A549 (cell line): Measurements from ENCODE around the gene SLC66A2. TPM values are rescaled to one million over a fixed set of nuclear protein-coding genes. Genes with fewer than 3 reads are reported as not detected.

ENCODE experiments used
- ATAC-seq, 2 experiments: fragments of 200-7000 bp in 1 of 2; fragments of >200 bp in 1 of 2; cut with Nextera tagmentation in 1 of 2; cut with Tn5 transposase in 1 of 2; 3 replicates each; pipeline versions ENCODE4 v1.8.0 to v1.9.1; 2018 to 2020; ENCODE audit warnings: mild to moderate bottlenecking in 1 of 2, moderate library complexity in 1 of 2
- CTCF ChIA-PET: fragments of 300-600 bp; sonication (Branson Sonifier 250); formaldehyde crosslinking; extraction: SDS; loops from one replicate; lab custom pipeline; 2021; ENCODE audit warnings: antibody characterized with exemption, inconsistent platforms; lab: Yijun Ruan, JAX
- POLR2A ChIA-PET: fragments of 350-600 bp; formaldehyde crosslinking; extraction: SDS; loops from one replicate; lab custom pipeline; 2021; ENCODE audit warnings: antibody characterized with exemption, inconsistent platforms; lab: Yijun Ruan, JAX
- DNase-seq, 2 experiments: peaks; one replicate each; pipeline versions ENCODE4 v3.0.0 to v3.0.0-alpha.2; 2011 to 2016; ENCODE audit warnings: low read depth in 1 of 2, low spot score in 1 of 2
- FAIRE-seq: peaks from 2 replicates; lab custom pipeline; 2011; peaks lifted over from hg19 to GRCh38; lab: Jason Lieb, UNC
- H3K27ac ChIP-seq, 2 experiments: fragments of >200 bp; sonication (Bioruptor Twin); formaldehyde crosslinking; 3 replicates each; pipeline ENCODE4 v1.5.1; 2016 to 2017
- H3K4me1 ChIP-seq: fragments of >200 bp; sonication (Bioruptor Twin); formaldehyde crosslinking; 3 replicates; pipeline ENCODE4 v1.6.1; 2016
- H3K4me2 ChIP-seq: fragments of >200 bp; sonication (Bioruptor Twin); formaldehyde crosslinking; 3 replicates; pipeline ENCODE4 v1.6.1; 2016
- H3K4me3 ChIP-seq: fragments of >200 bp; sonication (Bioruptor Twin); formaldehyde crosslinking; 3 replicates; pipeline ENCODE4 v1.5.1; 2016
- H3K9me3 ChIP-seq: fragments of >200 bp; sonication (Bioruptor Twin); formaldehyde crosslinking; 3 replicates; pipeline ENCODE4 v1.6.1; 2016
- EP300 ChIP-seq, 2 experiments: fragments of >200 bp; sonication (Bioruptor Twin); formaldehyde crosslinking; IDR thresholded peaks; 2 replicates in 1 of 2; 3 replicates in 1 of 2; pipeline ENCODE4 v1.6.1; 2016 to 2017
- ESRRA ChIP-seq: fragments of 150-350 bp; IDR thresholded peaks from 2 replicates; pipeline ENCODE4 v1.6.1; 2014; ENCODE audit warnings: mild to moderate bottlenecking, low read length, borderline replicate concordance
- GATA3 ChIP-seq: IDR thresholded peaks from 2 replicates; pipeline ENCODE4 v1.6.1; 2012; ENCODE audit warnings: borderline replicate concordance
- HOXB5 ChIP-seq: fragments of 250-450 bp; sonication (Bioruptor Pico); IDR thresholded peaks from 2 replicates; pipeline ENCODE4 v1.5.0; 2020; ENCODE audit warnings: mild to moderate bottlenecking, moderate library complexity
- JUN ChIP-seq, 2 experiments: fragments of >200 bp; sonication (Bioruptor Twin); formaldehyde crosslinking; IDR thresholded peaks; 2 replicates in 1 of 2; 3 replicates in 1 of 2; pipeline ENCODE4 v1.6.1; 2016 to 2017
- MAFK ChIP-seq: fragments of 450-650 bp; IDR thresholded peaks from 2 replicates; pipeline ENCODE4 v1.6.1; 2014; ENCODE audit not compliant: partially characterized antibody
- NFE2L2 ChIP-seq: fragments of 150-350 bp; conservative IDR thresholded peaks from 2 replicates; pipeline ENCODE4 v1.6.1; 2014; ENCODE audit warnings: low read length
- NPAS2 ChIP-seq: fragments of 250-450 bp; sonication (Bioruptor Pico); IDR thresholded peaks from 2 replicates; pipeline ENCODE4 v1.8.0; 2022; ENCODE audit warnings: mild to moderate bottlenecking, moderate library complexity, borderline replicate concordance
- PHF8 ChIP-seq: fragments of 200-600 bp; sonication (generic); IDR thresholded peaks from 2 replicates; pipeline ENCODE4 v1.6.1; 2016; ENCODE audit warnings: low read depth, mild to moderate bottlenecking, antibody characterized with exemption, moderate library complexity, borderline replicate concordance
- POLR2AphosphoS2 ChIP-seq: conservative IDR thresholded peaks from 2 replicates; pipeline ENCODE4 v1.6.1; 2012; ENCODE audit warnings: low read length, improper control_type of control experiment, inconsistent platforms
- RCOR1 ChIP-seq: fragments of 150-350 bp; IDR thresholded peaks from 2 replicates; pipeline ENCODE4 v1.6.1; 2014; ENCODE audit warnings: antibody characterized with exemption, low read length, low read depth
- SMC3 ChIP-seq: fragments of >200 bp; sonication (Bioruptor Twin); formaldehyde crosslinking; IDR thresholded peaks from 3 replicates; pipeline ENCODE4 v1.6.1; 2018; ENCODE audit warnings: inconsistent platforms
- ZSCAN20 ChIP-seq: fragments of 250-450 bp; sonication (Bioruptor Pico); IDR thresholded peaks from 2 replicates; pipeline ENCODE4 v1.8.0; 2022; ENCODE audit warnings: mild to moderate bottlenecking, moderate library complexity
- WGBS: methylation state at CpG from one replicate; pipeline ENCODE4 v1.1.6; 2017; ENCODE audit errors: missing lambda C conversion rate; 5-methylcytosine and 5-hydroxymethylcytosine counted together
- polyA plus RNA-seq, 4 experiments: library from polyadenylated mRNA; depleted of rRNA in 3 of 4; stranded (reverse); fragments of >200 nt; fragmentation: RNase III in 1 of 4; extraction: RNeasy Plus Mini Kit Qiagen cat#74134 plus additional on column Dnase treatment in 1 of 4; gene quantifications; 2 replicates in 3 of 4; 3 replicates in 1 of 4; pipeline ENCODE4 v1.2.3, GENCODE V29; 2011 to 2017
- TF ChIP-seq, protein P1 (sequence below): fragments of 250-450 bp; sonication (Bioruptor Pico); IDR thresholded peaks from 2 replicates; pipeline ENCODE4 v1.5.0; 2021; ENCODE audit warnings: mild to moderate bottlenecking, moderate library complexity, borderline replicate concordance
- TF ChIP-seq, protein P2 (sequence below): IDR thresholded peaks from 2 replicates; pipeline ENCODE4 v1.6.1; 2012
- TF ChIP-seq, protein P3 (sequence below): fragments of 150-350 bp; IDR thresholded peaks from 2 replicates; pipeline ENCODE4 v1.6.1; 2014; ENCODE audit warnings: low read depth, mild to moderate bottlenecking, low read length
- TF ChIP-seq, protein P4 (sequence below): fragments of 200-600 bp; sonication (generic); IDR thresholded peaks from 2 replicates; pipeline ENCODE4 v1.6.1; 2016; ENCODE audit warnings: antibody characterized with exemption, mild to moderate bottlenecking, moderate library complexity

The SLC66A2 gene
- polyA plus RNA-seq, 2 of the 4 experiments (the other 2 are of a cell fraction): 4.8 to 11.5 TPM

DNA sequence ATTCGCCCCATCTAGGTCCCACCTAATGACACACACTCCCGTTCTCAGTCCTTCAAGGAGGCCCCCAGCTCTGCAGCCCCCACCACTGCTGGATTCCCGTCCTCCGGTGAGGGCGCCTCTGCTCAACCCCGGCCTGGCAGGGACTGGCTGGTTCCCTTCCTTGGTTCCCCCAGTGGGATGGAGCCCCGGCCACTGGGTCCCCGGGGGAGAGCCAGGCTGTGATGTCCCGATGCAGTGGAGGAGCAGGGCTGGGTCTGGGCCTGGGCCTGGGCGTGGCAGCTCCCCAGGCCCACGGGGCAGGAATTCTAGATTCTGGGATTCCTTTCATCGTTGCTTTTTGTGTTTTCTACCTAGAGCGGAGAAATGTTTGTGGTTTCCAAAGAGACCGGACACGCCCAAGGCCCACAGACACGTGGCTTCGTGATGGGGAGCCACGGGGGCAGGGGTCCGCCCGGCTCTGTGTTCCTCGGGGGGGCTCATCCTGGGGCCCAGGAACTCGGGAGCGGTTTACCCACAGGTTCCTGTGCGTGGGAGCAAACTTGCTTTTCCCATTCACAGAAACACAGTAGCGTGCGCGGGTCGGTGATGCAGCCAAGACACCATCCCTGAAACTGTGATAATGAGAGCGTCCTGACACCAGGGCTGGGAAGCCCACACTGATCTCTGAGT, 67.0 kb downstream of the SLC66A2 start:
- no peak for FAIRE-seq

DNA sequence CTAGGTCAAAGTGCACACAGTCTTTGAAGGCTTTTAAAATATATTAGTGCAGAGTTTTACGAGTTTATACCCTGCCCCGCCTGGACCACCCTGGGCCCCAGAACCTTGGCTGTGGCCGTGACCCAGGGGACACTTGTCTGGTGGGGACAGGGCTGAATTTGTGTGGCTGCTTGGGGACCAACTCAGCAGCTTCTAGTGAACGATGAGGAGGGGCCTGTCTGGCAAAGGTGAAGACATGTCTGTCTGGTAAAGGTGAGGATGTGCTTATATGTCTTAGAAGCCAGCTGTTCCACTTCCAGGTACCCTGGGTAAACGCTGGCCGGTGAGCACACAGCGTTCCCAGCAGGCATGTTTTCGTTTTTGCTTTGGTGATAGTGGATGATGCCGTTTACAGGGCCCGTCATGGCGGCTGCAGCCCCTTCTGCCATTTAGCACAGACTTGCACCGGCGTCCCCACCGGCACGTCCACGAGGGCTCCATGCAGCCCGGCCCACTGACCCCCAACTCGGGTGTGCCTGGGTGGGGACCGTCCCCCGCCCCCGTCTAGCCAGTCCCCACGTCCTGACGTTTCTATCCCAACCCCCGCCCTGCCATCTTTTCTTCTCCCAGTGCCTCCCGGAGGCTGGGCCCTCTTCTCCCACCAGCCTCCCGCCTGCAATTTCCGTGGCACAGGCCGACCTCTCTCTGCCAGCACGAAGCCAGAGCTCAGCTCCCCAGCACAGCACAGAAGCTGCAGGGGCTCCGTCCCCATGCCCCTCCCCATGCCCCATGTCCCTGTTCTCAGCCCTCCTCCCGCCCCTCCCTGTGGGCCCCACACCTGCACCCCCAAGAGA, 67.8 kb downstream of the SLC66A2 start:
- ChIA-PET CTCF (no interaction called here), POLR2A (no interaction called here)
- WGBS: 58% methylated on average over 13 of the region's 31 CpGs
- Histone ChIP-seq H3K9me3 (no peaks in the 10 kb centered on the region), H3K4me1 (no peaks in the 10 kb centered on the region), H3K27ac (no peak overlapping the region), H3K4me2 (no peak overlapping the region), H3K4me3 (no peak overlapping the region)
- no peak for DNase-seq
- no peak for FAIRE-seq
- no peak for ATAC-seq
- TF ChIP-seq PHF8 (no peak), MAFK (no peak), POLR2AphosphoS2 (no peak), GATA3 (no peak)

More for the DNA sequence above, 67.0 kb downstream of the SLC66A2 start:
- TF ChIP-seq, protein P1, sequence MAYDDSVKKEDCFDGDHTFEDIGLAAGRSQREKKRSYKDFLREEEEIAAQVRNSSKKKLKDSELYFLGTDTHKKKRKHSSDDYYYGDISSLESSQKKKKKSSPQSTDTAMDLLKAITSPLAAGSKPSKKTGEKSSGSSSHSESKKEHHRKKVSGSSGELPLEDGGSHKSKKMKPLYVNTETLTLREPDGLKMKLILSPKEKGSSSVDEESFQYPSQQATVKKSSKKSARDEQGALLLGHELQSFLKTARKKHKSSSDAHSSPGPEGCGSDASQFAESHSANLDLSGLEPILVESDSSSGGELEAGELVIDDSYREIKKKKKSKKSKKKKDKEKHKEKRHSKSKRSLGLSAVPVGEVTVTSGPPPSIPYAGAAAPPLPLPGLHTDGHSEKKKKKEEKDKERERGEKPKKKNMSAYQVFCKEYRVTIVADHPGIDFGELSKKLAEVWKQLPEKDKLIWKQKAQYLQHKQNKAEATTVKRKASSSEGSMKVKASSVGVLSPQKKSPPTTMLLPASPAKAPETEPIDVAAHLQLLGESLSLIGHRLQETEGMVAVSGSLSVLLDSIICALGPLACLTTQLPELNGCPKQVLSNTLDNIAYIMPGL (CRISPR knock-in tag): no peak
- TF ChIP-seq EP300 (IDR thresholded peaks at IDR 0.05): no peak
- TF ChIP-seq, protein P2, sequence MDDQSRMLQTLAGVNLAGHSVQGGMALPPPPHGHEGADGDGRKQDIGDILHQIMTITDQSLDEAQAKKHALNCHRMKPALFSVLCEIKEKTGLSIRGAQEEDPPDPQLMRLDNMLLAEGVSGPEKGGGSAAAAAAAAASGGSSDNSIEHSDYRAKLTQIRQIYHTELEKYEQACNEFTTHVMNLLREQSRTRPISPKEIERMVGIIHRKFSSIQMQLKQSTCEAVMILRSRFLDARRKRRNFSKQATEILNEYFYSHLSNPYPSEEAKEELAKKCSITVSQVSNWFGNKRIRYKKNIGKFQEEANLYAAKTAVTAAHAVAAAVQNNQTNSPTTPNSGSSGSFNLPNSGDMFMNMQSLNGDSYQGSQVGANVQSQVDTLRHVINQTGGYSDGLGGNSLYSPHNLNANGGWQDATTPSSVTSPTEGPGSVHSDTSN: no peak
- no peak for TF ChIP-seq HOXB5
- no peak for TF ChIP-seq ZSCAN20 (CRISPR knock-in tag)
- WGBS: 69% methylated on average over 17 of the region's 29 CpGs
- H3K4me1 ChIP-seq: no peaks in the 10 kb centered on the region
- H3K4me3 ChIP-seq: no peak overlapping the region
- POLR2A ChIA-PET: no interaction called here
- CTCF ChIA-PET: no interaction called here
- ATAC-seq: no peak
- H3K4me2 ChIP-seq: no peak overlapping the region
- DNase-seq: no peak
- no peak overlapping the region for H3K27ac ChIP-seq
- H3K9me3 ChIP-seq: 0 out of 3 replicates have a peak, but pooled peaks cover 5% of the 10 kb centered on the region

DNA sequence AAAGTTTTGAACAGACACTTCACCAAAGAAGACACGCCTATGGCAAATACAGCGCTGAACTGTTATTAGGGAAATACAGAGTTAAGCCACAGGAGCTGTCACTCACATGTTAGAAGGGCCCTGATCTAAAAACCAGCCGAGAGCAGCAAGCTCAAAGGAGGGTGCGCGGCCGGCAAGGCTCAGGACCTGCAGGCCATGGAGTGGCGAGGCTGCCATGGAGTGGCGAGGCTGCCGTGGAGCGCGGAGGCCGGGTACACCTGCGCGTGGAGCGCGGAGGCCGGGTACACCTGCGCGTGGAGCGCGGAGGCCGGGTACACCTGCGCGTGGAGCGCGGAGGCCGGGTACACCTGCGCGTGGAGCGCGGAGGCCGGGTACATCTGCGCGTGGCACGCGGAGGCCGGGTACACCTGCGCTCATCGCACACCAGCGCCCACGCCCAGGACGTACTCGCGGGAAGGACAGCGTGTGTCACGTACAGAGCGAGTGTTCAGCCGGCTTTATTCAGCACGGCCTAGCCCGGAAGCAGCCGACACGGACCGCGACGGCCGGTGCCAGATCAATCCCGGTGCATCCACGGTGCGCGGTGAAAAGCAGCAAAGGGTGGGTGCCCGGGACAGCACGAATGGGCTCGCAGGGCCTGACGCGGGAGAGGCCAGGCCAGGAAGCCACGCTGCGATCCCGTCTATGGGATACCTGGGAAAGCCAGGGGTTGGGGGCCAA, 68.8 kb downstream of the SLC66A2 start:
- no peak for ATAC-seq
- WGBS: 91% methylated on average over 46 of the region's 68 CpGs
- TF ChIP-seq RCOR1 (no peak), SMC3 (no peak), JUN (IDR thresholded peaks at IDR 0.05) (no peak), ESRRA (no peak), NPAS2 (CRISPR knock-in tag) (no peak), NFE2L2 (no peak)
- TF ChIP-seq, protein P3, sequence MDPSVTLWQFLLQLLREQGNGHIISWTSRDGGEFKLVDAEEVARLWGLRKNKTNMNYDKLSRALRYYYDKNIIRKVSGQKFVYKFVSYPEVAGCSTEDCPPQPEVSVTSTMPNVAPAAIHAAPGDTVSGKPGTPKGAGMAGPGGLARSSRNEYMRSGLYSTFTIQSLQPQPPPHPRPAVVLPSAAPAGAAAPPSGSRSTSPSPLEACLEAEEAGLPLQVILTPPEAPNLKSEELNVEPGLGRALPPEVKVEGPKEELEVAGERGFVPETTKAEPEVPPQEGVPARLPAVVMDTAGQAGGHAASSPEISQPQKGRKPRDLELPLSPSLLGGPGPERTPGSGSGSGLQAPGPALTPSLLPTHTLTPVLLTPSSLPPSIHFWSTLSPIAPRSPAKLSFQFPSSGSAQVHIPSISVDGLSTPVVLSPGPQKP: no peak
- TF ChIP-seq, protein P4, sequence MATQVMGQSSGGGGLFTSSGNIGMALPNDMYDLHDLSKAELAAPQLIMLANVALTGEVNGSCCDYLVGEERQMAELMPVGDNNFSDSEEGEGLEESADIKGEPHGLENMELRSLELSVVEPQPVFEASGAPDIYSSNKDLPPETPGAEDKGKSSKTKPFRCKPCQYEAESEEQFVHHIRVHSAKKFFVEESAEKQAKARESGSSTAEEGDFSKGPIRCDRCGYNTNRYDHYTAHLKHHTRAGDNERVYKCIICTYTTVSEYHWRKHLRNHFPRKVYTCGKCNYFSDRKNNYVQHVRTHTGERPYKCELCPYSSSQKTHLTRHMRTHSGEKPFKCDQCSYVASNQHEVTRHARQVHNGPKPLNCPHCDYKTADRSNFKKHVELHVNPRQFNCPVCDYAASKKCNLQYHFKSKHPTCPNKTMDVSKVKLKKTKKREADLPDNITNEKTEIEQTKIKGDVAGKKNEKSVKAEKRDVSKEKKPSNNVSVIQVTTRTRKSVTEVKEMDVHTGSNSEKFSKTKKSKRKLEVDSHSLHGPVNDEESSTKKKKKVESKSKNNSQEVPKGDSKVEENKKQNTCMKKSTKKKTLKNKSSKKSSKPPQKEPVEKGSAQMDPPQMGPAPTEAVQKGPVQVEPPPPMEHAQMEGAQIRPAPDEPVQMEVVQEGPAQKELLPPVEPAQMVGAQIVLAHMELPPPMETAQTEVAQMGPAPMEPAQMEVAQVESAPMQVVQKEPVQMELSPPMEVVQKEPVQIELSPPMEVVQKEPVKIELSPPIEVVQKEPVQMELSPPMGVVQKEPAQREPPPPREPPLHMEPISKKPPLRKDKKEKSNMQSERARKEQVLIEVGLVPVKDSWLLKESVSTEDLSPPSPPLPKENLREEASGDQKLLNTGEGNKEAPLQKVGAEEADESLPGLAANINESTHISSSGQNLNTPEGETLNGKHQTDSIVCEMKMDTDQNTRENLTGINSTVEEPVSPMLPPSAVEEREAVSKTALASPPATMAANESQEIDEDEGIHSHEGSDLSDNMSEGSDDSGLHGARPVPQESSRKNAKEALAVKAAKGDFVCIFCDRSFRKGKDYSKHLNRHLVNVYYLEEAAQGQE: no peak
- TF ChIP-seq, protein P2: no peak
- Histone ChIP-seq H3K9me3 (no peaks in the 10 kb centered on the region), H3K27ac (no peak overlapping the region), H3K4me1 (no peaks in the 10 kb centered on the region), H3K4me3 (no peak overlapping the region), H3K4me2 (no peak overlapping the region)
- POLR2A ChIA-PET: no interaction called here
- DNase-seq: no peak
- no peak for FAIRE-seq
- CTCF ChIA-PET: no interaction called here
